GM12801 (cell line): ENCODE measurements around the gene TAS2R30.

Source experiments
- TF ChIP-seq, protein P1 (sequence below): IDR thresholded peaks from one replicate; pipeline ENCODE4 v1.5.1; 2011; ENCODE audit warnings: control low read depth; ENCODE audit not compliant: insufficient read length; ENCODE audit errors: extremely low read depth

The TAS2R30 gene

DNA sequence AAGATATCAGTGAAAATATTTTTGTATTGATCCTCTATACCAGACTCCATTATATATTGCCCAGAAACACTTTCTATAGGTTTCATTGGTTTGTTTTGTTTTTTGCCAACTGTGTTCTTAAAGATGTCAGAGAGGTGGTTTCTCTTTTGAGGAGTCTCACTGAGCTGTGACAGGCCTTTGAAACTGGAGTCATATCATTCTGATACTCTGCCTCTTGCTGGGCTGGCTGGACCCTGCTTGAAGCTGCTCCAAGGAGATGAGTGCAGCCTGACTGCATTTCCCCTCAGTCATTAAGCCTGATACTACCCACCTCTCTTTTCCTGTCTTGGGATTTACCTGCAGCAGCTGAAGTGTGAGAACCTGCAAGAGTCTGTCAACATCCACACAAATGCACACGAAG lies 16.4 kb upstream of the TAS2R30 start:
- TF ChIP-seq, protein P1, sequence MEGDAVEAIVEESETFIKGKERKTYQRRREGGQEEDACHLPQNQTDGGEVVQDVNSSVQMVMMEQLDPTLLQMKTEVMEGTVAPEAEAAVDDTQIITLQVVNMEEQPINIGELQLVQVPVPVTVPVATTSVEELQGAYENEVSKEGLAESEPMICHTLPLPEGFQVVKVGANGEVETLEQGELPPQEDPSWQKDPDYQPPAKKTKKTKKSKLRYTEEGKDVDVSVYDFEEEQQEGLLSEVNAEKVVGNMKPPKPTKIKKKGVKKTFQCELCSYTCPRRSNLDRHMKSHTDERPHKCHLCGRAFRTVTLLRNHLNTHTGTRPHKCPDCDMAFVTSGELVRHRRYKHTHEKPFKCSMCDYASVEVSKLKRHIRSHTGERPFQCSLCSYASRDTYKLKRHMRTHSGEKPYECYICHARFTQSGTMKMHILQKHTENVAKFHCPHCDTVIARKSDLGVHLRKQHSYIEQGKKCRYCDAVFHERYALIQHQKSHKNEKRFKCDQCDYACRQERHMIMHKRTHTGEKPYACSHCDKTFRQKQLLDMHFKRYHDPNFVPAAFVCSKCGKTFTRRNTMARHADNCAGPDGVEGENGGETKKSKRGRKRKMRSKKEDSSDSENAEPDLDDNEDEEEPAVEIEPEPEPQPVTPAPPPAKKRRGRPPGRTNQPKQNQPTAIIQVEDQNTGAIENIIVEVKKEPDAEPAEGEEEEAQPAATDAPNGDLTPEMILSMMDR, result no peak

DNA sequence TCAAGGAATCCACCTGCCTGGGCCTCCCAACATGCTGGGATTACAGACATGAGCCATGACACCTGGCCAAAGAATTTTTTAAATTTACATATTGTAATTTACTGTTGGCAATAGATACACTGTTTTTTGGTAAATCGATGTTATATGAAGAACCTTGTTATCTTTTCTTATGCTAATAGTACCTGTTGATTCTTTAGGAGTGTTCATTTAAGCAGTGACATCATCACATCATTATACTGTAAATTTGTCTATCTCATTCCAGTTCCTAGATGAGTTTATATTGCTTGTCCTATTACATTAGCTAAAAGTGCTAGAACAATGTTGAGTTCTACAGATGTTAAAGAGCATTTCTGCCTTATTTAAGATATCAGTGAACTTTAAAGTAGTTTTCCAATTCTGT lies 13.0 kb upstream of the TAS2R30 start:
- TF ChIP-seq, protein P1, result no peak

DNA sequence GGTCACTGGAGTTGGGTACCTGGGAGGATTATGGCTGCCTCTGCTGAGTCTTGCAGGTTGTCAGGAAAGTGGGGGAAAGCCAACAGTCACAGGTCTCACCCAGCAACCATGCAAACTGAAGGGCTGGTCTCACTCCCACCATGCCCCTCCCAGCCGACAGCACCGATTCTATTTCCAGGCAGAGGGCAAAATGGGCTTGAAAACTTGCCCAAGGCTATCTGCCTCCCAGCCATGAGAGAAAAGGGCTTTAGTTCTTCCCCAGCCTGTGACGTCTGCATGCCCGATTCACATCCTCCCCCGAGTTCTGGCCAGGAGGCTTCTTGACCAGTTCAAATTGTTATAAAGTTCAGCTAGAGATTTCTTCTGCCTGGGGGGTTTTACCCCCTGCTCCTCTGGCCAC lies 9.9 kb upstream of the TAS2R30 start:
- TF ChIP-seq, protein P1, result no peak

DNA sequence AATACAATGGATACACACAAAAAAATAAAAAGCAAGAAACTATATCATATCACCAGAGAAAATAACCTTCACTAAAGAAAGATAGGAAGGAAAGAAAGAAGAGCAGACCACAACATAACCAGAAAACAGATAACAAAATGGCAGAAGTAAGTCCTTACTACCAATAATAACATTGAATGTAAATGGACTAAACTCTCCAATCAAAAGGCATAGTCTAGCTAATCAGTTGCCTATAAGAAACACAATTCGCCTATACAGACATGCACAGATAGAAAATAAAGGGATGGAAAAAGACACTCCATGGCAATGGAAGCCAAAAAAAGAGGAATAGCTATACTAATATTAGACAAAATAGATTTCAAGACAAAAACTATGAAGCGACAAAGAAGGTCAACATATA lies 8.9 kb upstream of the TAS2R30 start:
- TF ChIP-seq, protein P1, result no peak

DNA sequence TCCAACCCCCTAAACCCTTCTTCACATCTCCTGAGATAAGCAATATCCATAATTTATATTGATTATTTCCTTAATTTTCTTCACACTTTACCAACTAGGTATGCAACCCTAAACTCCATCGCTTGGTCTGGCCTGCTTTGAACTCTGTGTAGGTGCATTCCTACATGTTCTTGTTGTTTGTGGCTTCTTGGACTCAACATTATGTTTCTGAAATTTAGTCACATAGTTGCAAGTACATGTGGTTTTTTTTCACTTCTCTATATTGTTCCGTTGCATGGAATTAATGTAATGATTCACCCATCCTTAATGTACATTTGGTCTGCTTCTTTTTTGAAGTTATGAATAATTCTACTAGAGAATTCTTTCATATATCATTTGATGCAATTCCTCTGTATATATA lies 1.6 kb upstream of the TAS2R30 start:
- TF ChIP-seq, protein P1, result no peak

DNA sequence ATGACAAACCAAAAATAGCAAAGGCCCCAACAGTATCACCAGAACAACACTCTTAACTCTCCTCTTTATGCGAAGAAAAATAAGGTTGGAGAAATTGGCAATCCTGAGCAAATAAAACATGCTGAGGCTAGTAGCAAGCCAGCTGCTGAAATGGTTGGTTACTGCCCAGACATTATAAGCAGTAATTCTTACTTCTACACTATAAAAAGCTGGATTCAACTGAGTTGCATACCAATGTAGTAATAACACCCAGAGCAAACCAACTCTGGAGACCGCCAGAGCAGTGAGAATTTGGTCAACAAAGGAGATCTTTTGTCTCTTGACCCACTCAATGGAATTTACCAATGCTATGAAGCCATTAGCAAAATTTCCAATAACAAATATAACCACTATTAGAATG lies 628 bp downstream of the TAS2R30 start:
- TF ChIP-seq, protein P1, result no peak

DNA sequence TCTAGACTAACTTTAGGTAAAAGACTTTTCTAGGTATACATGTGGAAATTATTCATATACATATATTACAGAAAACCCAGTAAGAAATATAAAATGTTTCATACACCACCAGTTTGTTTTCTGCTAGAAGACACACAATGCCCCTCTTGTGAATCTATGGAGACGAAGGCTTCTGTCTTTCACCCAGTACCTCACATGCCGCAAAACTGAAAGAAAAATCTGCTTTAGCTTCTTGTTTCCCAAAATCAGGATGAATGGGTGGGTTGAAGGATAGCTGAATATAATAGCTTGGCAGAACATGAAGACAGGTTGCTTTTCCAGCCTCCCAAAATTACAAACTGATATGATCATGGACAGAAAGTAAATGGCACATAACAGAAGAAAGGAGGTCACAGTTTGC lies 1.3 kb downstream of the TAS2R30 start:
- TF ChIP-seq, protein P1, result no peak

DNA sequence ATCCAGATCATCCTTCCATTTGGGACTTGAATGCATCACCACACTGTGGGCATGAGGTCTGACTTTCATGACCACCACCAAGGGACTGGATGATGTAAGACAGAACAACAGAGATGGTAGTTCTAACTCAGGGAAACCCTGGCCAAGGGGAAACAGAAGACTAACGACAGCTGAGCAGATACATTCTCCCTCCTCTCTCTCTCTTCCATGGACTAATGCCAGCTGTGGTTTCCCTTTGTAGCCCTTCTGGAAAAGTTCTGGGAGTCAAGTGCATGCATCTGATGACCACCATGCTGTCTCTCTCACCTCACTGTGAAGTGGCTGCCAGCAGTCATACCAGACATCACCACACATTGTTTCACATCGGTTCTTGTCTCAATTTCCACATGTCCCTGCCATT lies 3.4 kb downstream of the TAS2R30 start:
- TF ChIP-seq, protein P1, result no peak
